Aorta (tissue), 5 donors: ENCODE measurements around the gene PTN. TPM values are rescaled to one million over a fixed set of nuclear protein-coding genes. Genes with fewer than 3 reads are reported as not detected.
"Not testable (repeated sequence)": the region's sequence is repeated elsewhere in the genome, so short reads cannot be mapped to it uniquely, and the experiment has no call there.

Experiments
- ATAC-seq: fragments of 200-7000 bp; cut with Tn5 transposase; one replicate; pipeline ENCODE4 v1.9.1; 2022; ENCODE audit warnings: moderate library complexity; ENCODE audit not compliant: low FRiP score
- DNase-seq, 2 donors: peaks; one replicate each; pipeline ENCODE4 v3.0.0-alpha.2; 2020
- H3K27ac ChIP-seq, 2 donors: one replicate each; pipeline ENCODE4 v1.5.1; 2013; ENCODE audit warnings: low read length in 2 of 2, mild to moderate bottlenecking in 2 of 2, moderate library complexity in 2 of 2, control low read depth in 1 of 2, inconsistent platforms in 1 of 2, low read depth in 1 of 2
- H3K27me3 ChIP-seq, 2 donors: one replicate each; pipeline ENCODE4 v1.6.1; 2013; ENCODE audit warnings: control low read depth in 1 of 2, low read length in 1 of 2, mild to moderate bottlenecking in 1 of 2, moderate library complexity in 1 of 2; ENCODE audit not compliant: insufficient read depth in 2 of 2, control insufficient read depth in 1 of 2
- H3K36me3 ChIP-seq, 2 donors: one replicate each; pipeline ENCODE4 v1.6.1; 2013; ENCODE audit warnings: control low read depth in 1 of 2, low read length in 1 of 2, mild to moderate bottlenecking in 1 of 2; ENCODE audit not compliant: insufficient read depth in 2 of 2, control insufficient read depth in 1 of 2
- H3K4me1 ChIP-seq, 2 donors: one replicate each; pipeline ENCODE4 v1.6.1; 2013; ENCODE audit warnings: low read length in 2 of 2, control low read depth in 1 of 2, mild to moderate bottlenecking in 1 of 2, moderate library complexity in 1 of 2; ENCODE audit not compliant: insufficient read depth in 2 of 2, control insufficient read depth in 1 of 2
- H3K4me3 ChIP-seq, 2 donors: one replicate each; pipeline ENCODE4 v1.5.1; 2013; ENCODE audit warnings: low read length in 2 of 2, control low read depth in 1 of 2, mild to moderate bottlenecking in 1 of 2
- H3K9me3 ChIP-seq: one replicate; pipeline ENCODE4 v1.6.1; 2013; ENCODE audit warnings: mild to moderate bottlenecking, low read length; ENCODE audit not compliant: control insufficient read depth
- WGBS, 2 donors: extraction: QIAGEN DNeasy Blood & Tissue Kit; methylation state at CpG; one replicate each; pipeline ENCODE4 v1.1.7; 2013; 5-methylcytosine and 5-hydroxymethylcytosine counted together
- intact Hi-C, 2 donors: fragments of 100-400 bp; cut with DNase I; formaldehyde crosslinking; loops; one replicate each; pipeline versions ENCODE4 v1.14.2 to v1.15.0; 2022
- polyA plus RNA-seq, 2 donors: library from polyadenylated mRNA; stranded (reverse); fragments of 200-250 nt; gene quantifications; one replicate each; pipeline ENCODE4 v1.2.3, GENCODE V29; 2013
- total RNA-seq, 2 donors: library from RNA; stranded (reverse); fragmentation: NEBNext Ultra II Directional; extraction: Animal tissue kit (Norgen Biotek cat#: 25700); gene quantifications; one replicate each; pipeline ENCODE4 v1.2.1, GENCODE V29; 2021
- donor health status: healthy with polysubstance abuse.
- donor health status: Bipolar disorder and iron deficiency.
- donor health status: DM: no; HTN: no; CAD: no.
- donor health status: DM: no; HTN: no; CAD: no.
- donor health status: DM: yes; HTN: yes; CAD: no.

The PTN gene
- total and polyA plus RNA-seq, 4 donors: 3.2 to 36.4 (median 12.0) TPM

GRCh38 chr7:137289101-137289500 lies 54.4 kb downstream of the PTN start:
- no peak overlapping the region for H3K4me3 ChIP-seq
- no peak overlapping the region for H3K27ac ChIP-seq
- DNase-seq: no peak
- H3K9me3 ChIP-seq: no peaks in the 10 kb centered on the region
- H3K4me1 ChIP-seq: no peaks in the 10 kb centered on the region
- 85 to 88% methylated on average over 4 of the region's 4 CpGs for WGBS, 2 donors
- no peak for ATAC-seq
- no peaks in the 10 kb centered on the region for H3K36me3 ChIP-seq
- H3K27me3 ChIP-seq: no peaks in the 10 kb centered on the region
- intact Hi-C loops: no loop called here

- Histone ChIP-seq H3K4me3 (no peak overlapping the region), H3K4me1 (no peaks in the 10 kb centered on the region), H3K9me3 (no peaks in the 10 kb centered on the region), H3K27me3 (no peaks in the 10 kb centered on the region), H3K36me3 (no peaks in the 10 kb centered on the region), H3K27ac (no peak overlapping the region)
- WGBS, 2 donors: 77 to 89% methylated on average over 3 of the region's 3 CpGs
- DNase-seq: no peak
- no peak for ATAC-seq
- intact Hi-C loops: no loop called here
These were observed 55.8 kb downstream of the PTN start for GRCh38 chr7:137287651-137288258.

DNA sequence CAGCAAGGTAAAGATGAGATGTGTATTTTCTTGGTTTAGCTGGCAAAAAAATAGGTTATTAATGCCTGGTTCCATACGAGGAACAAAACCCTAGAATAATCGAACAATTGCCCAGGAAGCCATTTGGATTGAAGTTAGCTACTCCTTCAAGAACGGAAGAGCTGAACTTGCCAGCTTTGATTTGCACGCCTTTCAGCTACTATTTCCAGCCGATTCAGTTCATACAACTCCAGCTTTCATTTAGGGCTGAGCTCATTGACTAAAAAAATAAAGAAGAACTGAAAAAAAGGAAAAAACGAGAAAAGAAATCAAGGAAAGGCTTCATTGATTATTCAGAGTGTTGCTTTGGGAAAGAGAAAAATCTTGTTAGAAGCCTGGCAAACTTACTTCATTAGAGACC lies 60.4 kb downstream of the PTN start:
- WGBS, 2 donors: 57 to 63% methylated on average over 6 of the region's 6 CpGs
- H3K9me3 ChIP-seq: no peaks in the 10 kb centered on the region
- H3K4me3 ChIP-seq: no peak overlapping the region
- DNase-seq (no peak), ATAC-seq (no peak)
- intact Hi-C loops: no loop called here
- no peaks in the 10 kb centered on the region for H3K4me1 ChIP-seq
- no peaks in the 10 kb centered on the region for H3K27me3 ChIP-seq
- no peak overlapping the region for H3K27ac ChIP-seq
- no peaks in the 10 kb centered on the region for H3K36me3 ChIP-seq

DNA sequence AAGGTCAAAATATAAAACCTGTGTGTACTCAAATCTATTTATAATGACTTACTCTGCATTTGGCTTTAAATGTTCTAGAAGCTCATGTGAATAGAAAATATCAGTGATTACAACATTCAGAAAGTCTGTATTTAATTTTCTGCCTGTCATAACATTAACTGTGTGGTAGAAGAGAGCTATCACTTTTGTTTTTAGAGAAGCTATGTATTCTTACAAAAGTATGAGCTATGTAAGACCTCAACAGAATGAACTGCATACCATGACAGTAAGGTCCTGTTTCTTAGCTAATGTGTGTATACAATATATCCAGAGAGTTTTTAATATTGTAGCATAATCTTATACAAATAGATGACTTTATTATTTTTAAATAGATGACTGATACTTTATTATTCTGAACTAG lies 61.5 kb downstream of the PTN start:
- no peaks in the 10 kb centered on the region for H3K36me3 ChIP-seq
- ATAC-seq (no peak), DNase-seq (no peak)
- no peak overlapping the region for H3K4me3 ChIP-seq
- H3K27ac ChIP-seq: no peak overlapping the region
- no peaks in the 10 kb centered on the region for H3K27me3 ChIP-seq
- intact Hi-C loops: no loop called here
- H3K4me1 ChIP-seq: no peaks in the 10 kb centered on the region
- H3K9me3 ChIP-seq: no peaks in the 10 kb centered on the region

DNA sequence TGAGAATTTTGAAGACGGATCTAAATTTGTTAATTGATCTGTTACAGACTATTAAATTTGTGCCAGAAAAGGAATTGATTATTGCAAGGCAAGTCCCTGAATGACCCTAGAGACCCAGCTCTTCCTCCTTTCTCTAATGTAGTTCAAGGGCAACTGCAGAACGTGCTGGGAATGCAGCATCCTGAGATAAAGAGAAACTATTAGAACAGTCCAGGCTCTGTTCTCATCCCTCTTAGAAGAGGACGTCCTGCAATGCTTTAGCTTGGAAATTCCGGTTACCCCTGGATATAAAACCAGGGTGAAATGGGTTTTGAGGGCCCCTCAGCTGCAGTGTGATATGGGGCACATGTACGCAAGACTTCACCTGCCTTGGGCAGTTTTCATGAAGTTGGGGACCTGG lies 67.3 kb downstream of the PTN start:
- H3K9me3 ChIP-seq: no peaks in the 10 kb centered on the region
- no peak overlapping the region for H3K4me3 ChIP-seq
- no peak for ATAC-seq
- WGBS, 2 donors: 96 to 98% methylated on average over 5 of the region's 5 CpGs
- H3K27me3 ChIP-seq: no peaks in the 10 kb centered on the region
- no peak for DNase-seq
- no peaks in the 10 kb centered on the region for H3K36me3 ChIP-seq
- intact Hi-C loops: no loop called here
- H3K27ac ChIP-seq: no peak overlapping the region
- H3K4me1 ChIP-seq: no peaks in the 10 kb centered on the region

DNA sequence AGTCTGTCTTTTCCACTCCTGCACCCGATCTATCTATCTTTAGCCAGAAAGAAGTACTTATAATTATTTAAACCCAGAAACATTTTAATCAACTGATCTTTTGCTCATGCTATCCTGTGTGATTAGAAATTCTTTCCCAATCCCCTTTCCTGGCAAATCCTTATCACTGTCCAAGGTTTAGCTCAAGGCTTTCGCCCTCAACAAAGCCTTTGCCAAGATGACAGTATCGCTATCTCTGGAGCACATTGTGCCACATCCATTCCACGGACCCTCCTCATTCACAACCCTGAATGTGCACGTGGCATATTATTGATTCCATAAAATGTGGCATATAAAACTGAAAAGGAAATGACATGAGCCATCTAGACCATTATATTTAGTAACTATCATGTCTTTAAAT lies 71.3 kb downstream of the PTN start:
- intact Hi-C loops: no loop called here
- no peaks in the 10 kb centered on the region for H3K9me3 ChIP-seq
- WGBS, 2 donors: 81 to 87% methylated on average over 5 of the region's 5 CpGs
- H3K36me3 ChIP-seq: no peaks in the 10 kb centered on the region
- ATAC-seq: no peak
- H3K4me1 ChIP-seq: no peaks in the 10 kb centered on the region
- H3K27me3 ChIP-seq: no peaks in the 10 kb centered on the region
- DNase-seq: no peak
- no peak overlapping the region for H3K4me3 ChIP-seq
- no peak overlapping the region for H3K27ac ChIP-seq

DNA sequence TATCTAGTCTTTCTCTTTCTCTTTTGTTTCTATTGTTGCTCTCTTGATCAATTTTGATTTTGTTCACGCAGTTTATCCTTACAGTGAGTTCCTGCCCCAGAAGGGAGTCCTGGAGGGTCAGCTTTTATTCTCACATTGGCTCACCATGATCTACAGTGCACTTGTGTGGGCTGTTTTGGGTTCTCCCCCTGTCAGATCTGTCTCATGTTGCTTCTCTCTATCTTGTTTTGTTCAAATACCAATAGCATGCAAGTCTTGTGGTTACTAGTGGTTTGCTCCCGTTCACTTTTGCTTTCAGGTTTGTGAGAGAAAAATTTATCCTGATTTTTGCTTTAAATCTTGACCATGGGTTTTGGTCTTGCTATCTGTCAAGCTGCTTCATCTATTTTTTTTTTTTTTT lies 74.3 kb downstream of the PTN start:
- Histone ChIP-seq H3K4me3 (no peak overlapping the region), H3K27me3 (no peaks in the 10 kb centered on the region), H3K36me3 (no peaks in the 10 kb centered on the region), H3K9me3 (no peaks in the 10 kb centered on the region), H3K27ac (no peak overlapping the region), H3K4me1 (no peaks in the 10 kb centered on the region)
- no peak for DNase-seq
- intact Hi-C loops: no loop called here
- ATAC-seq: no peak
- 97 to 98% methylated on average over 2 of the region's 2 CpGs for WGBS, 2 donors

GRCh38 chr7:137268001-137268865 lies 75.3 kb downstream of the PTN start:
- H3K27me3 ChIP-seq, H3K4me3 ChIP-seq, H3K4me1 ChIP-seq, H3K9me3 ChIP-seq, intact Hi-C loops, H3K27ac ChIP-seq, ATAC-seq, DNase-seq, H3K36me3 ChIP-seq: not testable (repeated sequence)
- 97 to 98% methylated on average over 34 of the region's 34 CpGs for WGBS, 2 donors

DNA sequence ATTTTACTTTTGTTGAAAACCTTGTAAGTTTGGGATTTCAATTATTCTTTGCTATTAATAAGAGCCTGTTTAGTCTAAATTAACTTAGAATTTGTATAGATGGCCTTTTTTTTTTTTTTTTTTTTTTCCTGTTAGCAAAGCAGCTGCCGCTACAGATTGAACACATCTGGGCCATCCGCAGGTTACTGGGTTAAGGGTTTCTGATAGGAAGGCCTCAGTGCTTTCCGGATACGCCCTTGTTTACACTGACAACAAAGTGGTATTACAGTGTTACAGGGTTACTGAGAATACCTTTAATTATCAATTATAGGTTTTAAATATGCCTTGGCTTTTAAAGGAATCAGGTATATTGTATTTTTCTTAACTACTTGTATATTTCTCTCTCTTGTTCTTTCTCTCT lies 76.8 kb downstream of the PTN start:
- Histone ChIP-seq H3K4me3 (no peak overlapping the region), H3K27me3 (no peaks in the 10 kb centered on the region), H3K9me3 (no peaks in the 10 kb centered on the region), H3K36me3 (no peaks in the 10 kb centered on the region), H3K27ac (no peak overlapping the region), H3K4me1 (no peaks in the 10 kb centered on the region)
- intact Hi-C loops: no loop called here
- ATAC-seq (no peak), DNase-seq (no peak)
- 96 to 97% methylated on average over 4 of the region's 4 CpGs for WGBS, 2 donors
